Measurements from ENCODE around the gene PDE3A. TPM values are rescaled to one million over a fixed set of nuclear protein-coding genes. Genes with fewer than 3 reads are reported as not detected.

The PDE3A gene
- total RNA-seq, 1 experiment from 2014 or later, result 0.12 TPM

DNA sequence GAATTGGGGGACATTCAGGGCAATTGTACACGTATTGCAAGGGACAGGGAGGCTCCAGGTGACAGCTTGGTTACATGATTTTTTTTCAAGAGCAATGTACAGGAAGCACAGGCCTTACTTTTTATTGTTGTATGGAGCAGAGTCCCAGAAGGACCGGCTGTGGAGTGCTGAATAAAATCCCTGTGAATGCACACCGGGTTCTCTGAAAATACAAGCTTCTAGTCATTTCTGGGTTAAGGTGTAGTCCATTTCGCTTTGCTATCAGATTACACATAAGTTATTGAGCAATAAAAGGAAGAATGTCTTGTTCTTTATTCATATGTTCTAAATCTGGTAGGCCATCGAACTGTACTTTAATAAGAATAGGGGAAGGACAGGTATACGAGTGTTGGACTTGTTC is 52.2 kb downstream of the PDE3A start:
- ChIA-PET CTCF (no interaction called here), POLR2A (no interaction called here), RAD21 (ENCODE audit: low non-redundant PET in 1 of 2, low total read pairs in 2 of 2, uncharacterized antibody in 2 of 2, unreplicated experiment in 2 of 2) (no interaction called here)
- TF ChIP-seq POLR2AphosphoS5 (IDR thresholded peaks at IDR 0.05; ENCODE audit: low read depth, low read length) (no peak), ELF1 (IDR thresholded peaks at IDR 0.05; ENCODE audit: borderline replicate concordance, low read depth) (no peak), ZFX (IDR thresholded peaks at IDR 0.05) (no peak), SIN3A (IDR thresholded peaks at IDR 0.05; ENCODE audit: low read depth) (no peak), SP1 (IDR thresholded peaks at IDR 0.05; ENCODE audit: low read depth) (no peak), EZH2 (IDR thresholded peaks at IDR 0.05) (no peak), JUND (IDR thresholded peaks at IDR 0.05) (no peak), RAD21 (IDR thresholded peaks at IDR 0.05; ENCODE audit: low read depth) (no peak), CTCF (IDR thresholded peaks at IDR 0.05 in 2 of 3, conservative IDR thresholded peaks at IDR 0.05 in 1 of 3; ENCODE audit: borderline replicate concordance in 1 of 3, insufficient read depth in 1 of 3, low read depth in 2 of 3, low read length in 2 of 3) (no peak), FOSL1 (IDR thresholded peaks at IDR 0.05; ENCODE audit: low read depth) (no peak), SRF (IDR thresholded peaks at IDR 0.05; ENCODE audit: low read depth) (no peak)
- TF ChIP-seq, protein P1, sequence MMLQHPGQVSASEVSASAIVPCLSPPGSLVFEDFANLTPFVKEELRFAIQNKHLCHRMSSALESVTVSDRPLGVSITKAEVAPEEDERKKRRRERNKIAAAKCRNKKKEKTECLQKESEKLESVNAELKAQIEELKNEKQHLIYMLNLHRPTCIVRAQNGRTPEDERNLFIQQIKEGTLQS (IDR thresholded peaks at IDR 0.05), result no peak
- TF ChIP-seq, protein P2, sequence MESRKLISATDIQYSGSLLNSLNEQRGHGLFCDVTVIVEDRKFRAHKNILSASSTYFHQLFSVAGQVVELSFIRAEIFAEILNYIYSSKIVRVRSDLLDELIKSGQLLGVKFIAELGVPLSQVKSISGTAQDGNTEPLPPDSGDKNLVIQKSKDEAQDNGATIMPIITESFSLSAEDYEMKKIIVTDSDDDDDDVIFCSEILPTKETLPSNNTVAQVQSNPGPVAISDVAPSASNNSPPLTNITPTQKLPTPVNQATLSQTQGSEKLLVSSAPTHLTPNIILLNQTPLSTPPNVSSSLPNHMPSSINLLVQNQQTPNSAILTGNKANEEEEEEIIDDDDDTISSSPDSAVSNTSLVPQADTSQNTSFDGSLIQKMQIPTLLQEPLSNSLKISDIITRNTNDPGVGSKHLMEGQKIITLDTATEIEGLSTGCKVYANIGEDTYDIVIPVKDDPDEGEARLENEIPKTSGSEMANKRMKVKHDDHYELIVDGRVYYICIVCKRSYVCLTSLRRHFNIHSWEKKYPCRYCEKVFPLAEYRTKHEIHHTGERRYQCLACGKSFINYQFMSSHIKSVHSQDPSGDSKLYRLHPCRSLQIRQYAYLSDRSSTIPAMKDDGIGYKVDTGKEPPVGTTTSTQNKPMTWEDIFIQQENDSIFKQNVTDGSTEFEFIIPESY (IDR thresholded peaks at IDR 0.05; ENCODE audit: extremely low read depth, insufficient replicate concordance, low read length), result no peak
- H3K4me3 ChIP-seq (replicated peaks in 1 of 2; ENCODE audit: low read depth in 1 of 2, low read length in 2 of 2), result no peak overlapping the region
- no peaks in the 10 kb centered on the region for H3K36me3 ChIP-seq (ENCODE audit: control insufficient read depth in 1 of 2, insufficient read depth in 2 of 2, low read length in 2 of 2)
- no peak overlapping the region for H3K27ac ChIP-seq (ENCODE audit: low read depth, low read length)
- H3K9me3 ChIP-seq (ENCODE audit: control insufficient read depth in 1 of 2, insufficient read depth in 1 of 2, low read depth in 1 of 2, low read length in 2 of 2), result no peaks in the 10 kb centered on the region
- DNase-seq (ENCODE audit: low read depth, low spot score) (no peak), ATAC-seq (no peak)
- no peaks in the 10 kb centered on the region for H4K20me1 ChIP-seq (ENCODE audit: insufficient read depth)
- no peaks in the 10 kb centered on the region for H3K4me1 ChIP-seq (ENCODE audit: control insufficient read depth in 1 of 2, insufficient read depth in 2 of 2, low read length in 2 of 2)
- H3K4me2 ChIP-seq (ENCODE audit: low read length), result no peak overlapping the region
- H3K9me2 ChIP-seq (ENCODE audit: insufficient read depth), result no peaks in the 10 kb centered on the region
- BruUV-seq (replicated peaks), result no TSS peak
- H2AFZ ChIP-seq (ENCODE audit: low read depth, low read length, poor library complexity, severe bottlenecking), result no peak overlapping the region
- no peaks in the 10 kb centered on the region for H3K79me2 ChIP-seq (ENCODE audit: insufficient read depth, low read length)
- intact Hi-C loops (cut with micrococcal nuclease), result loop anchor here (5.0 kb wide), 1 partner anchor 838 kb away; no protein-coding TSS in a partner anchor
- H3K27me3 ChIP-seq (ENCODE audit: insufficient read depth, low read length), result no peaks in the 10 kb centered on the region
- H3K9ac ChIP-seq (ENCODE audit: low read length), result no peak overlapping the region

All from HCT116 (cell line).